Mucosa of rectum (tissue), 2 donors: ENCODE results near the gene LRRC4.

ENCODE experiments used
- H3K27ac ChIP-seq, 2 donors: one replicate each; pipeline ENCODE4 v1.7.0; 2013; ENCODE audit warnings: inconsistent platforms in 2 of 2, low read depth in 2 of 2, low read length in 2 of 2
- H3K27me3 ChIP-seq, 2 donors: one replicate each; pipeline ENCODE4 v1.7.0; 2013; ENCODE audit warnings: low read length in 2 of 2; ENCODE audit not compliant: control insufficient read depth in 2 of 2, insufficient read depth in 2 of 2
- H3K36me3 ChIP-seq, 2 donors: one replicate each; pipeline ENCODE4 v1.7.0; 2013; ENCODE audit warnings: low read length in 2 of 2; ENCODE audit not compliant: control insufficient read depth in 2 of 2, insufficient read depth in 2 of 2
- H3K4me1 ChIP-seq, 2 donors: one replicate each; pipeline ENCODE4 v1.7.0; 2013; ENCODE audit warnings: low read length in 2 of 2, mild to moderate bottlenecking in 1 of 2; ENCODE audit not compliant: control insufficient read depth in 2 of 2, insufficient read depth in 2 of 2
- H3K4me3 ChIP-seq, 2 donors: one replicate each; pipeline ENCODE4 v1.7.0; 2013; ENCODE audit warnings: low read length in 2 of 2
- H3K9ac ChIP-seq, 2 donors: one replicate each; pipeline ENCODE4 v1.7.0; 2013; ENCODE audit warnings: low read length in 2 of 2, low read depth in 1 of 2, mild to moderate bottlenecking in 1 of 2
- H3K9me3 ChIP-seq, 2 donors: one replicate each; pipeline ENCODE4 v1.7.0; 2013; ENCODE audit warnings: low read length in 2 of 2; ENCODE audit not compliant: control insufficient read depth in 2 of 2
- donor health status: healthy.
- donor health status: Normal muscosa, but diverticular disease.

The LRRC4 gene

DNA sequence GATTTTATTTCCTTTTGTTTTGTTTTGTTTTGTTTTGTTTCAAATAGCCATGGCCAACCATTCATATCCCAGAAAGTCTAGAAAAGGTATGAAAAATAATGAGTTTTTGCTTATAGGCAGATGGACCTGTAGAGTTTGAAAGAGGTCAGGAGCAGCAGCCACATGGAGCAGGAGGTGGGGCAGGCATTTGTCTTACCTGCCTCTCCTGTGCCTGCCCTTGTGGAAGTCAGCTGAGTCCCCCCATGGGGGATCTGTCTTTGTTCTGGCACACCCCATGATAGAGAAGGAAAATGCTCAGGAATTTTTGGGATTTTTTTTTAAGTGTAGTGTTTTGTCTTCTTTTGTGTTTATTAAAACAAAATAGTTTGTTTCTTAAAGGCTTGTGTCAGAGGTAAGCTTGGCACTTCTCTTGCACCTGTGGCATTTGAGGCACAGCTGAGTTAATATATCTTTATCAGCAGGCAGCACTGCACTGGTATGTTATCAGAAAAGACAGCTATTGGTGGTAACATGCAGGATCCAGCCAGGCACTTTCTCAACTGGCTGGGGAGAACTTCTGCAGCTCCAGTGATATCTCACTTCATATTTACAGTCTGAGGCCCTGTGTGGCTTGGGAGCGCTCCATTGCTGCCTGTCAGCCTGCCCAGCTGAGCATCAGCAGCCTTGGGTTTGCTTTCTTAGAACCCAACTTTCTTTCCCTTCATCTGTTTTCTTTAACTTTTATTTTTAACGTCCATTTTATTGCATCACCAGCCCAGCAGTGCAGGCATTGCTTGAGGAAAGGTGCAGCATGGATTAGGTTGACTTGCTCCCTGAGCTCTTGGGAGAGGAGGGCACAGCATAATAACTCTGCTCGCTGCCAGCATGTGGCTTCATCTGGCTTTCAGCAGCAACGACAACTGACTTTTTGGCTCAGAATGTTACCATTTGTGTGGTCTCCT, 44.4 kb downstream of the LRRC4 start:
- H3K9me3 ChIP-seq: no peaks in the 10 kb centered on the region
- no peak overlapping the region for H3K4me3 ChIP-seq
- no peak overlapping the region for H3K9ac ChIP-seq
- no peaks in the 10 kb centered on the region for H3K4me1 ChIP-seq
- H3K27me3 ChIP-seq: no peaks in the 10 kb centered on the region
- H3K36me3 ChIP-seq: peaks cover 5 to 9% of the 10 kb centered on the region in 2 donors
- H3K27ac ChIP-seq: no peak overlapping the region

GRCh38 chr7:127983804-127984332, 47.4 kb downstream of the LRRC4 start:
- H3K4me3 ChIP-seq: no peak overlapping the region
- no peak overlapping the region for H3K27ac ChIP-seq
- no peaks in the 10 kb centered on the region for H3K27me3 ChIP-seq
- H3K9ac ChIP-seq: no peak overlapping the region
- no peaks in the 10 kb centered on the region for H3K4me1 ChIP-seq
- no peaks in the 10 kb centered on the region for H3K36me3 ChIP-seq
- H3K9me3 ChIP-seq: peaks cover 0 to 4% of the 10 kb centered on the region in 2 donors

GRCh38 chr7:127981965-127982364, 49.3 kb downstream of the LRRC4 start:
- Histone ChIP-seq H3K4me1 (no peaks in the 10 kb centered on the region), H3K27me3 (no peaks in the 10 kb centered on the region), H3K27ac (no peak overlapping the region), H3K4me3 (no peak overlapping the region), H3K9me3 (peaks cover 0 to 6% of the 10 kb centered on the region in 2 donors), H3K9ac (no peak overlapping the region), H3K36me3 (peaks cover 0 to under 1% of the 10 kb centered on the region in 2 donors)

- H3K27me3 ChIP-seq: no peaks in the 10 kb centered on the region
- H3K36me3 ChIP-seq: peaks cover 4 to 5% of the 10 kb centered on the region in 2 donors
- H3K4me3 ChIP-seq: no peak overlapping the region
- H3K27ac ChIP-seq: no peak overlapping the region
- H3K9ac ChIP-seq: no peak overlapping the region
- no peaks in the 10 kb centered on the region for H3K4me1 ChIP-seq
- H3K9me3 ChIP-seq: peaks cover 0 to 6% of the 10 kb centered on the region in 2 donors
These were observed 50.3 kb downstream of the LRRC4 start for GRCh38 chr7:127980901-127981300.

GRCh38 chr7:127979728-127980126, 51.5 kb downstream of the LRRC4 start:
- no peak overlapping the region for H3K27ac ChIP-seq
- no peak overlapping the region for H3K4me3 ChIP-seq
- peaks cover 5 to 7% of the 10 kb centered on the region in 2 donors for H3K36me3 ChIP-seq
- peaks cover 0 to 6% of the 10 kb centered on the region in 2 donors for H3K9me3 ChIP-seq
- H3K27me3 ChIP-seq: no peaks in the 10 kb centered on the region
- no peak overlapping the region for H3K9ac ChIP-seq
- H3K4me1 ChIP-seq: no peaks in the 10 kb centered on the region

GRCh38 chr7:127979113-127979727, 52.0 kb downstream of the LRRC4 start:
- peaks cover 0 to 6% of the 10 kb centered on the region in 2 donors for H3K9me3 ChIP-seq
- H3K27me3 ChIP-seq: no peaks in the 10 kb centered on the region
- peaks cover 5 to 7% of the 10 kb centered on the region in 2 donors for H3K36me3 ChIP-seq
- no peak overlapping the region for H3K9ac ChIP-seq
- no peak overlapping the region for H3K4me3 ChIP-seq
- H3K4me1 ChIP-seq: no peaks in the 10 kb centered on the region
- H3K27ac ChIP-seq: no peak overlapping the region

- H3K36me3 ChIP-seq: peaks cover 5 to 7% of the 10 kb centered on the region in 2 donors
- peaks cover 0 to 6% of the 10 kb centered on the region in 2 donors for H3K9me3 ChIP-seq
- H3K4me1 ChIP-seq: no peaks in the 10 kb centered on the region
- no peak overlapping the region for H3K4me3 ChIP-seq
- no peak overlapping the region for H3K27ac ChIP-seq
- H3K9ac ChIP-seq: no peak overlapping the region
- no peaks in the 10 kb centered on the region for H3K27me3 ChIP-seq
These were observed 52.8 kb downstream of the LRRC4 start for GRCh38 chr7:127978421-127978820.
